MCF 10A (cell line): ENCODE measurements around the gene CNOT9. TPM values are rescaled to one million over a fixed set of nuclear protein-coding genes. Genes with fewer than 3 reads are reported as not detected.

Experiments used
- BruUV-seq: library from RNA; stranded (reverse); fragments of 400-500 nt; replicated peaks from 2 replicates; lab custom pipeline; 2021; lab: Mats Ljungman, UMichigan
- CTCF ChIA-PET: fragments of 300-600 bp; sonication (Branson Sonifier 250); formaldehyde crosslinking; extraction: SDS; loops from one replicate; lab custom pipeline; 2021; ENCODE audit warnings: antibody characterized with exemption, inconsistent platforms; lab: Yijun Ruan, JAX
- POLR2A ChIA-PET: fragments of 300-600, 350-650 bp; sonication (Branson Sonifier 250); formaldehyde crosslinking; extraction: SDS; loops from one replicate; lab custom pipeline; 2020; ENCODE audit warnings: antibody characterized with exemption, inconsistent platforms; lab: Yijun Ruan, JAX
- DNase-seq: peaks from one replicate; pipeline ENCODE4 v3.0.0-alpha.2; 2018; ENCODE audit not compliant: unreplicated experiment
- H3K27ac Mint-ChIP-seq: one replicate; pipeline ENCODE4 v1.8.0; 2022; ENCODE audit warnings: mild to moderate bottlenecking, low read depth, mixed read lengths; ENCODE audit not compliant: unreplicated experiment
- H3K27me3 Mint-ChIP-seq: one replicate; pipeline ENCODE4 v1.8.0; 2022; ENCODE audit warnings: mixed read lengths; ENCODE audit not compliant: insufficient read depth, unreplicated experiment
- H3K36me3 Mint-ChIP-seq: one replicate; pipeline ENCODE4 v1.8.0; 2022; ENCODE audit warnings: mild to moderate bottlenecking, moderate library complexity, mixed read lengths; ENCODE audit not compliant: insufficient read depth, unreplicated experiment
- H3K4me1 Mint-ChIP-seq: one replicate; pipeline ENCODE4 v1.8.0; 2022; ENCODE audit warnings: mixed read lengths; ENCODE audit not compliant: insufficient read depth, unreplicated experiment
- H3K4me3 Mint-ChIP-seq: one replicate; pipeline ENCODE4 v1.8.0; 2022; ENCODE audit warnings: mild to moderate bottlenecking, moderate library complexity, mixed read lengths; ENCODE audit not compliant: unreplicated experiment
- H3K9me3 Mint-ChIP-seq: one replicate; pipeline ENCODE4 v1.8.0; 2022; ENCODE audit warnings: mixed read lengths; ENCODE audit not compliant: unreplicated experiment
- CTCF ChIP-seq: fragments of 200-600 bp; IDR thresholded peaks from one replicate; pipeline ENCODE4 v1.8.0; 2022; ENCODE audit warnings: antibody characterized with exemption, mild to moderate bottlenecking; ENCODE audit not compliant: unreplicated experiment
- intact Hi-C: fragments of 100-400 bp; cut with micrococcal nuclease; formaldehyde crosslinking; loops from 2 replicates; pipeline ENCODE4 v1.14.1; 2022
- total RNA-seq: library from RNA; stranded (reverse); gene quantifications from 2 replicates; pipeline ENCODE4 v1.2.3, GENCODE V29; 2022

CNOT9 gene
- total RNA-seq, 1 experiment from 2014 or later = 64.9 TPM

DNA sequence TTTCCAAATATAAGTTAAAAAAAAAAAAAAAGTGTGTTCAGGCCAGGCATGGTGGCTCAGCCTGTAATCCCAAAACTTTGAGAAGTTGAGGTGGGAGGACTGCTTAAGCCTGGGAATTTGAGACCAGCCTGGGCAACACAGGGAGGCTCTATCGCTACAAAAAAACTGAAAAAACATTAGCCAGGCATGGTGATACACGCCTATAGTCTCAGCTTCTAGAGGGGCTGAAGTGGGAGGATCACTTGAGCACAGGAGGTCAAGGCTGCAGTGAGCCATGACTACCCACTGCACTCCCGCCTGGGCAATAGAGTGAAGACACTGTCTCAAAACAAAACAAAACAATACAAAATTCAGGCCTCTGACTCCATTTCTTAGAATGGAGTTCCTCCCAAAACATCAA, 9.7 kb upstream of the CNOT9 start:
- DNase-seq = no peak
- ChIA-PET CTCF (no interaction called here), POLR2A (interaction anchor here (1.4 kb wide), 1 partner anchor 11 kb away, joined by 3 read pairs; no protein-coding TSS in a partner anchor)
- no peak for TF ChIP-seq CTCF
- H3K27ac Mint-ChIP-seq = no peak overlapping the region
- peaks cover 78% of the 10 kb centered on the region for H3K36me3 Mint-ChIP-seq
- H3K4me3 Mint-ChIP-seq = no peak overlapping the region
- peaks cover under 1% of the 10 kb centered on the region for H3K4me1 Mint-ChIP-seq
- no TSS peak for BruUV-seq
- H3K9me3 Mint-ChIP-seq = no peaks in the 10 kb centered on the region
- H3K27me3 Mint-ChIP-seq = no peaks in the 10 kb centered on the region
- intact Hi-C loops = no loop called here

GRCh38 chr2:218564056-218564455, 4.6 kb upstream of the CNOT9 start:
- H3K27me3 Mint-ChIP-seq = no peaks in the 10 kb centered on the region
- no peaks in the 10 kb centered on the region for H3K9me3 Mint-ChIP-seq
- ChIA-PET POLR2A (interaction anchor here (1.0 kb wide), 1 partner anchor 108 kb away, joined by 3 read pairs; the partner anchor contains the start of gene STK36), CTCF (interaction anchor here (0.6 to 1.5 kb wide), 5 partner anchors 84 to 730 kb away, joined by 3 to 5 read pairs (median 3); partner anchors contain the start of gene TTLL4)
- no peak for TF ChIP-seq CTCF
- no peak overlapping the region for H3K27ac Mint-ChIP-seq
- H3K4me3 Mint-ChIP-seq = no peak overlapping the region
- intact Hi-C loops = no loop called here
- BruUV-seq = no TSS peak
- peaks cover 36% of the 10 kb centered on the region for H3K36me3 Mint-ChIP-seq
- H3K4me1 Mint-ChIP-seq = peaks cover 21% of the 10 kb centered on the region
- DNase-seq = no peak

- Mint-ChIP-seq H3K27ac (peak overlapping the region; percentile 86), H3K4me1 (peaks cover 39% of the 10 kb centered on the region), H3K36me3 (peaks cover 26% of the 10 kb centered on the region), H3K27me3 (no peaks in the 10 kb centered on the region), H3K9me3 (no peaks in the 10 kb centered on the region), H3K4me3 (peak overlapping the region; percentile 92)
- no peak for TF ChIP-seq CTCF
- intact Hi-C loops = no loop called here
- DNase-seq = no peak
- POLR2A ChIA-PET = interaction anchor here (1.0 to 2.2 kb wide), 2 partner anchors 41 to 169 kb away, joined by 3 to 9 read pairs; partner anchors contain the start of gene PLCD4
- no TSS peak for BruUV-seq
- CTCF ChIA-PET = interaction anchor here (1.1 kb wide), 1 partner anchor 93 kb away, joined by 4 read pairs; no protein-coding TSS in a partner anchor
Measured at GRCh38 chr2:218566296-218566695, 2.3 kb upstream of the CNOT9 start.

DNA sequence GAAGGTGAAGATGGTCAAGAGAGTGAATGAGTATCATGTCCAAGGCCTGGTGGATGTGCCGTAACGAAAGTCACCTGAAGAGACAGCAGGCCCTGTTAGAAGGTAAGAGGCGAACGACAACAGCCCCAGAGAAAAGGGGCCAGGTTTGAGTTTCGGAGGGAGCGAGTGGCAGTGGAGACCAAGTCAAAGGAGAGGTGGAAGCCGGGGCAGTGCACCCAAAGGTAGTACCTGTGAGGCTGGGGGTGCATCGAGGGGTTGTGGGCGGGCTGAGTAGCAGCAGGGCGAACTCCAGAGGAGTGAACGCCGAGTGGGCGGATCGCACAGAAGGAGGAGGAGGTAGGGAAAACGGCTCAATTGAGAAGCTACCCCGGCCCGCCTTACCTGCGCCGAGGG, 846 bp upstream of the CNOT9 start:
- Mint-ChIP-seq H3K36me3 (peaks cover 16% of the 10 kb centered on the region), H3K4me3 (peak overlapping the region; percentile 92), H3K9me3 (no peaks in the 10 kb centered on the region), H3K4me1 (peaks cover 40% of the 10 kb centered on the region), H3K27ac (peak overlapping the region; percentile 86), H3K27me3 (no peaks in the 10 kb centered on the region)
- TF ChIP-seq CTCF = no peak
- no peak for DNase-seq
- TSS peak; percentile 45 for BruUV-seq
- intact Hi-C loops = loop anchor here (2.0 kb wide), 2 partner anchors 81 to 171 kb away; no protein-coding TSS in a partner anchor
- POLR2A ChIA-PET = interaction anchor here (0.9 to 2.2 kb wide), 5 partner anchors 40 to 281 kb away, joined by 3 to 10 read pairs (median 6); partner anchors contain the start of genes BCS1L, PLCD4 and RNF25
- CTCF ChIA-PET = interaction anchor here (0.6 to 0.9 kb wide), 3 partner anchors 52 to 273 kb away, joined by 3 read pairs; partner anchors contain the start of gene TTLL4
